Measurements from ENCODE around the gene KRTAP10-8.
"Not testable (repeated sequence)": the region's sequence is repeated elsewhere in the genome, so short reads cannot be mapped to it uniquely, and the experiment has no call there.

KRTAP10-8 gene

DNA sequence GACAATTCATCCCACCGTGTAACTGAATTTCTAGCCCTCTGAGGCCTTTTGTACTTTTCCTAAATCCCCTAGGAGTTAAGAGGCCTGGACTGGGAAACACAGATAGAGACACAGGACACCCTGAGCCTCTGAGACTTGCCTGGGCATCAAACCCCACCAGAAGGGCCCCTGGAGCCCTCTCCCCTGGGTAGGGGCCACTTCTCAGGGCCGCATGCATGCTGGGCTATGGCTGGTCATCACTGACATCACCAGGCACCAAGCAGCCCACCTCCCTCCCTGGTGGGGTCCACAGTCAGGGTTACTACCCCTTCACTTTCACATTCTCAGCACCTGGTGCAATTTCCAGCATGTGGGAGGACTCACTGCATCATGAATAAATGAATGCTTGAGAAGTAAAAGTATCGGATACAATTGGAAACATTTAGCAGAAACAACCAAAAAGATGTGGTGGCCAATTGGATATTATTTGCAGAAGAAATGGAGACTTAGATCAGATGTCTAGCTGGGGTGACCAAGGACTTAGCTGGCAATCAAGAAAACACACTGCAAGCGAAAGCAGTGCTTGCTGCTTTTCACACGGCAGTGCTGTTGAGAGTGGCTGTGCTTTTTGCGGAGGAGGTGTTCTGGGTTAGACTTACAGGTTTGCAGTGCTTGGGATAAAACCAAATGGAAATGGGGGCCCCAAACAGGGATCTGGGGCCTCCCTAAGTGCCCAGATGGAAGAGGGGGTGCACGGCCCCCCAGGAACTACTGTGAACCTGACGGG lies 12.4 kb upstream of the KRTAP10-8 start:
- DNase-seq (ENCODE audit: low spot score), result no peak

DNA sequence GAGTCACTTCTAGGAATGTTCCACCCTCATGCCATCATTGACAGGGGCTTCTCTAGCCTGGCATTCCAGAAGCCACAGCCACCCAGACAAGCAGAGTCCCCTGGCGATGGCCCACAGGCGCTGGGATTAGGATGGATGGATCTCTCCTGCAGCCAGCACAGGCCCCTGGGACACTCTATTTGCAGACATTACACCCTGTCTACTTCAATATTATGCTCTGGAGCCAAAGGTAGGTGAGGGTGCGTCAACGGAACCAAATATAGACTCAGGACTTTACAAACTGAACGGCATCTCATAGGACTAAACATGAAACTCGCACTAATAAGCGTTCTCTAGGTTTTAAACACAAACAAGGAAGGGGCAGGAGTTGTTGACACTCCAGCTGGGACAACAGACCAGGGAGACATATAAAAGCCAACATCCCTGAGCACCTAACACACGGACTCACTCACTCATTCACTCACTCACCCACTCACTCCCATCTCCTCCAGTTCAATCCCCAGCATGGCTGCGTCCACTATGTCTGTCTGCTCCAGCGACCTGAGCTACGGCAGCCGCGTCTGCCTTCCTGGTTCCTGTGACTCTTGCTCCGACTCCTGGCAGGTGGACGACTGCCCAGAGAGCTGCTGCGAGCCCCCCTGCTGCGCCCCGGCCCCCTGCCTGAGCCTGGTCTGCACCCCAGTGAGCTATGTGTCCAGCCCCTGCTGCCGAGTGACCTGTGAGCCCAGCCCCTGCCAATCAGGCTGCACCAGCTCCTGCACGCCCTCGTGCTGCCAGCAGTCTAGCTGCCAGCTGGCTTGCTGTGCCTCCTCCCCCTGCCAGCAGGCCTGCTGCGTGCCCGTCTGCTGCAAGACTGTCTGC lies 11.5 kb upstream of the KRTAP10-8 start, which contains the start of gene KRTAP10-7:
TSS of gene KRTAP10-7 (plus strand) at position 480 of the 861 bp plus-strand sequence. CDS start at position 505, 25 bp downstream.
- not testable (repeated sequence) for DNase-seq (ENCODE audit: low spot score)

GRCh38 chr21:44601091-44601490 lies 10.8 kb upstream of the KRTAP10-8 start:
- not testable (repeated sequence) for DNase-seq (ENCODE audit: low spot score)

DNA sequence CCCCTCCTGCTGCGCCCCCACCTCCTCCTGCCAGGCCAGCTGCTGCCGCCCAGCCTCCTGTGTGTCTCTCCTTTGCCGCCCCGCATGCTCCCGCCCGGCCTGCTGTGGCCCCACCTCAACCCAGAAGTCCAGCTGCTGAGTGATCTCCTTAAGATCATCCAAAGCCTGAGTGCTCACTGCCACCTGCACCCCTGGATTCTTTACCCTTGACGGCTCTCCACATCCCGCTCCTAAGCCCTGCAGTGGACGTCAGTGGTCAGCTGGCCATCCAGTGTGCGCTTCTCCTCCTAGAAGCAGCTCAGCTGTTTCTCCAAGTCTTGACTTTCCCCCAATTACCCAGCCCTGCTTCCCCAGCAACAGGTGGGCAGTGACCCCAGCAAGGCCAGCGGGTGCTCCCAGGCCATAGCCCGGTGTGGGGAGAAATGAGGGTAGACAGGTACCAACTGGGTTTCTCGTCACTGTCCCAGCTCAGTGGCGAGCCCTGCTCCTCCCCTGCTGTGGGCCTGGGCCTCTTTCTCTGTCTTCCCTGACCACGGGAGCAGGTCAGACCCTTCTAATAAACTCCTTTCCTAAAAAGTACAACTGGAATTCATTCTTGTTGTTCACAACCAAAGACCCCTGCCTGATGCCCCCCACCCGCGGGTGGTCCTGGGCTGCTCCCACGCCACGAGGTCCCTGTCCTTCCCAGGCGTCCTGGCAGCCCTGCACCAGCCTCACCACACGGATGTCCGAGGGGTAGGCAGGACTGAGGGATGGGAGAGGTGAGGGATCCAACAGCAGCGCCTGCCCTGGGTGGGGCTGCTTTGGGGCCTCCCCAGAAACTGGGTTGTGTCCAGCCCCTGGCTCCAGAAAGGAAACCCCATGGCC lies 10.1 kb upstream of the KRTAP10-8 start:
- no peak for DNase-seq (ENCODE audit: low spot score)

DNA sequence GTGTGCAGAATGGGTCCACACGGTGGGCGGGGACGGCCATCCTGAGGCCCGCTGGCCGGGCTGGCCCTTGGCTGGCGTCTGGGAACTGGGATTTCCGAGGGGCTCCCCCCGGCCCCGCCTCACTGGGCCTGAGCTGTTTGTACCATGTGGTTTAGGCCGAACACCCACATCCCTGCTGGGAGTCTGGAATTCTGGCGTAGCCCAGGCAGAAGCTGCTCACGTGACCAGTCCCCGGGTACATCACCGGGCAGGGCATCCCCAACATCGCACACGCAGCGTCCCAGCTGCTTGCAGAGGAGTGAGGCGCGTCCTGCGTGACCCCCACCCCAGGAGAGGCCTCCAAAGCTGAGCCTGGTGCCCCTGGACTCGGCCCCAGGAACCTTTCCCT lies 9.4 kb upstream of the KRTAP10-8 start:
- DNase-seq (ENCODE audit: low spot score), result no peak

DNA sequence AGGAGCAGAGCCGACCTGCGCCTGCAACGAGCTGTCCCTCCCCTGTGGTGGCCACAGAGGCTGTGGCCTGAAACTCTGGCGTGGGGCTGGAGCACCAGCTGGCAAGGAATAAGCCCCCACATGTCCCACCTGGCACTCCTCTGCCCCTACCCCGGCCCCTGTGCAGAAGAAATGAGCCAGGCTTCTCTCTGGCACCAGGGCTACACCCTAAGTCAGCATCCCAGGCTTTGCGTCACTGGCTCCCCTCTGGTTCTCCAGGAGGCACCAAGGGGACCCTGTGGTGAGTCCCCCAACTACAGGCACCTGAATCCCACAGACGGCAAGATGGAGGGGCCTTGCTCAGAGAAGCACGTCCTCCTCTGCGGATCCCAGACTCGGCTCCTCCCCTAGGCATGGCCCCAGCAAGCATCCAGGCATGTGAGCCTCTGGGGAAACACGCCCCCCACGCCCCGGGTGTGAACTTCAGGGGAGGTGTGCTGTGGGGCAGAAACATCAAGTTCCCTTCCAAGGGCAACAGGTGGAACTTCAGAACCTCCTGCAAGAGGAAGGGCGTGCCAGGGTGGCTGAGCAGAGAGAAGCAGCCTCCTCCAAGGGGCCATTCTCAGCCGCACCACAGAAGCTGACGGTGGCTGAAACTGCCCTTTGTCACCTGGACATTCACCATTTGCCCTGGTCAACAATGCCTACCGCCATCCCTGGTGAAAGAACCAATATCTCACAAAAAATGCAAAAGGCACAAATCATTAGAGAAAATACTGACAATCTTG lies 8.6 kb upstream of the KRTAP10-8 start:
- DNase-seq (ENCODE audit: low spot score), result no peak

- DNase-seq (ENCODE audit: low spot score), result no peak
Observed at GRCh38 chr21:44603911-44604310, 8.0 kb upstream of the KRTAP10-8 start.

GRCh38 chr21:44606495-44606894 lies 5.4 kb upstream of the KRTAP10-8 start:
- DNase-seq (ENCODE audit: low spot score), result no peak

DNA sequence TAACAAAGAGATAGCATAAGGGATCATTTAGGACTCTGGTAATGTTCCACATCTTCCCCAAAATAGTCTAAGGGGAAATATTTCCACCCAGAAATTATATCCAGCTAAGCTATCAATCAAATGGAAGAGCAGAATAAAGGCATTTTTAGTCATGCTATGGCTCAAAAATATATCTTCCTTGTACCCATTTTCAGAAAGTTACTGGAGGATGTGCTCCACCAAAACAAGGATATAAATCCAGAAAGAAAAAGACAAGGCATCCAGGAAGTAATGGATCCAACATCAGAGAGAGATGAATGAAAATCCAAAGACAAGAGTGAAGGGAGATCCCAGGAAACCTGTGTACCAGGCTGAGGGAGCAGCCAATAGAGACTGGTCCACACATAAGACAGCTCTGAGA lies 2.7 kb upstream of the KRTAP10-8 start:
- no peak for DNase-seq (ENCODE audit: low spot score)

- DNase-seq (ENCODE audit: low spot score), result not testable (repeated sequence)
Observed at GRCh38 chr21:44610157-44610843, 1.6 kb upstream of the KRTAP10-8 start.

DNA sequence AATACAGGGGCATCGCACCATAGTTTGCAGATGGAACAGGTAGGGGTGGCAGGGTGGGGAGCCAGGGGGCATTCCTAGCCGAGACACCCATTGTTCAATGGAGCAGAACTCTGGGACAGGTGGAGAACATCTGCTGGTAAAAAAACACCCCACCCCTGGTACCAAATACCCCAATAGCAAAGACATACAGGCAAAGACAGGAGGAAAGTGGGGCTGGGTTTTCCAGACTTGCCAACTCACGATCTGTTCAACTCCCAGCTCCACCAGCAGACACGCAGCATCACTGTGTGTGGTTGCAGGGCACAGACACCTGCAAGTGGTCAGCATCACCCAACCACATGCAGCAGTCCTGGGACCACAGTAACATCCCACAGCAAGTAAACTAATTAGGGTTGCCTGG lies 328 bp upstream of the KRTAP10-8 start:
- DNase-seq (ENCODE audit: low spot score), result no peak

DNA sequence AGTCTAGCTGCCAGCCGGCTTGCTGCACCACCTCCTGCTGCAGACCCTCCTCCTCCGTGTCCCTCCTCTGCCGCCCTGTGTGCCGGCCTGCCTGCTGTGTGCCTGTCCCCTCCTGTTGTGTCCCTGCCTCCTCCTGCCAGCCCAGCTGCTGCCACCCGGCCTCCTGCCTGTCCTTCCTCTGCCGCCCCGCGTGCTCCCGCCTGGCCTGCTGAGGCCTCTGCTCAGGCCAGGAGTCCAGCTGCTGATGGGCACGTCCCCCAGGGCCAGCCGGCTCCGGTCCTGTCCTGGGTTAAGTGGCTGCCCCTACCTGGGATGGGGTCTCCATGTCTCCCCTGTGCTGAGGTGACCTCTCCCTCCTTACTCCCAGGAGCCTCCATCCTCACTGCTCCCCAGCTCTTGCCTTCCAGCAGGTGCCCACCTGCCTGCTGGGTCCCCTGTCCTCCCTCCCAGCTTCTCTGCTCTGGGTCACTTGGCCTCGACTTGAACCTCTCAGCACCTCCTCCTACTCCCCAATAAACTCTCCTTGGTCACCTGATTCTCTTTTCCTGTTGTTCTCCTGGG lies 870 bp downstream of the KRTAP10-8 start:
- DNase-seq (ENCODE audit: low spot score), result no peak

- no peak for DNase-seq (ENCODE audit: low spot score)
Observed at GRCh38 chr21:44613386-44614155, 1.7 kb downstream of the KRTAP10-8 start.

DNA sequence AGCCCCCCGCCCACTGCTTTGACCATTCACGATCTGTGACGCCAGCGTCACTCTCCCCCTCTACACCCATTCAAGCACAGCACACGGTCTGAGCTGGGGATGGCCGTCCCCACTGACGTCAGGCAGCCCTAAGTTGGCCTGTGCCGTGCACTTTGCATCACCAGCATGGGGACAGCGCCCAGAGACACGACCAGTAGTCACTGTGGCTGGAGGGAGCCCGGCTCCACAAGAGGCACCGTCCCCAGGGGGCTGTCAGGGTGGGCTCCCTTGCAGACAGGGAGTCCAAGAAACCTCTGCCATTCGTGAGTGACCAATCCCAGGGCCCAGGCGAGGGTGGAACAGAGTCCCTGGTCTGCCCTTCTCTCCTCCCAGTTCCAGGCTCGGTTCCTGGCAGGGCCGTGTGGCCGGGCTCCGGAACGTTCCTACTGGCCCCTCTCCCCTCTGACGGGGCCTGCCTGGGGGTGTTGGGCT lies 2.3 kb downstream of the KRTAP10-8 start:
- no peak for DNase-seq (ENCODE audit: low spot score)

- DNase-seq (ENCODE audit: low spot score), result no peak
Observed at GRCh38 chr21:44614961-44615391, 3.1 kb downstream of the KRTAP10-8 start.

GRCh38 chr21:44615466-44615865 lies 3.6 kb downstream of the KRTAP10-8 start:
- DNase-seq (ENCODE audit: low spot score), result no peak

DNA sequence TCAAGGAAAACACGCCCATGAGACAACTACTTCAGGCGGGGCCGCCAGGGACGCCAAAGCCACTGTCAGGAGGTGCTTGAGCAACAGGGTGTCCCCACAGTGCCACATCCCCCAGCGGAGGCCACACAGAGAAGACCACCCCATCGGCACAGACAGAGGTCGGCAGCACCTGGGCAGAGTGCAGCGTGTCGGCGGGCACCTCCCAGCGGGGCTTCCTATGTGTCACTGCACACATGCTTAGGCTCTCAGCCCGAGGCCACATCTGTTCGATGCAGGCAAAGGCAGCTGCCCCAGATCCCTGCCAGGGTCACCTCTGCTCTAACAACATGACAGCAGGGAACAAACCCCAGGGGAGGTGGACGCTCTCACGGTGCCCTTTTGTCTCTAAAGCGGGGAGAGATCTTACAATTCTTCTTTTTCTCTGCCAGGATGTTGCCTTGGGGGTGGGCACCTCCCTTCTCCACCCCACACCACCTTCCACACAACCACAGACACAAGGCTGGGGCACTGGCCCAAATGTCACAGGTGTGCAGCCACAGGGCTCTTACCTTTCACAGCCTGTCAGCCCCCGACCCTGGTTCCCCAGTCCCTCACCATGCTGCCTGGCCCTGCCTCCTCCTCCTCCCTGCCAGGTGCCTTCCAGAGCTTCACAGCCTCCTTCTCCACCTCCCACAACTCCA lies 4.2 kb downstream of the KRTAP10-8 start:
- no peak for DNase-seq (ENCODE audit: low spot score)

GRCh38 chr21:44616591-44616926 lies 4.7 kb downstream of the KRTAP10-8 start:
- DNase-seq (ENCODE audit: low spot score), result no peak

DNA sequence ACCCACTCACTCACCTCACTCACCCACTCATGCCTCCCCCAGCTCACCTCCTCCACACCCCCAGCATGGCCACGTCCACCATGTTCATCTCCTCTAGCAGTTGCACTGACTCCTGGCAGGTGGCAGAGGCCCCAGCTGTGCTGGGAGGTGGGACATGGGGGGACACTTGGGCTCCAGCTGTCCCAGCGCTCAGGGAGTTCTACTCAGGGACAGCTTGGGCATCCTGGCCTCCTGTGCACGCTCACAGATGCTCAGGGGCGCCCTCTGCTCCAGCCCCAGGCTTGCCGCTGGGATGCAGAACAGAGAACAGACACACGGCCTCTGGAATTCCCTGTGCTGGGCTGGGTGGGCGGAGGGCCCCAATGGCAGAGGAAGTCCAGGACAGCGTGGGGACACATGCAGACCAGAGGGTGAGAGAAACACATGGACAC lies 5.2 kb downstream of the KRTAP10-8 start:
- DNase-seq (ENCODE audit: low spot score), result no peak

All from HuH-7 (cell line).